IPS DF 6.9 (cell line): ENCODE measurements around the gene DZIP3.
"Not testable (repeated sequence)": the region's sequence is repeated elsewhere in the genome, so short reads cannot be mapped to it uniquely, and the experiment has no call there.

ENCODE experiments used
- DNase-seq: peaks from one replicate; pipeline ENCODE4 v3.0.0-alpha.2; 2013; ENCODE audit warnings: low read depth, low spot score
- H3K27ac ChIP-seq: one replicate; pipeline ENCODE4 v1.5.1; 2013; ENCODE audit warnings: low read length, control low read depth
- H3K27me3 ChIP-seq: 2 replicates; pipeline ENCODE4 v1.6.1; 2013; ENCODE audit warnings: mild to moderate bottlenecking, low read length; ENCODE audit not compliant: control insufficient read depth, insufficient read depth
- H3K36me3 ChIP-seq: 2 replicates; pipeline ENCODE4 v1.6.1; 2013; ENCODE audit warnings: low read length; ENCODE audit not compliant: control insufficient read depth, insufficient read depth
- H3K4me1 ChIP-seq: 2 replicates; pipeline ENCODE4 v1.6.1; 2013; ENCODE audit warnings: low read length; ENCODE audit not compliant: control insufficient read depth, insufficient read depth
- H3K4me3 ChIP-seq: 2 replicates; pipeline ENCODE4 v1.5.1; 2013; ENCODE audit warnings: mild to moderate bottlenecking, low read length
- H3K9me3 ChIP-seq: 2 replicates; pipeline ENCODE4 v1.6.1; 2013; ENCODE audit warnings: low read length, inconsistent platforms; ENCODE audit not compliant: control insufficient read depth, insufficient read depth
- WGBS: extraction: QIAGEN DNeasy Blood & Tissue Kit; methylation state at CpG from one replicate; pipeline ENCODE4 v1.1.7; 2013; ENCODE audit warnings: mixed read lengths, missing lambda C conversion rate; ENCODE audit not compliant: insufficient read length, insufficient coverage; 5-methylcytosine and 5-hydroxymethylcytosine counted together

DZIP3 gene

GRCh38 chr3:108598375-108598774 lies 8.9 kb downstream of the DZIP3 start:
- H3K27me3 ChIP-seq, result no peaks in the 10 kb centered on the region
- no CpG with 5 or more reads among the region's 5 CpGs for WGBS
- H3K4me3 ChIP-seq, result no peak overlapping the region
- H3K36me3 ChIP-seq, result no peaks in the 10 kb centered on the region
- no peak overlapping the region for H3K27ac ChIP-seq
- H3K4me1 ChIP-seq, result no peaks in the 10 kb centered on the region
- no peak for DNase-seq
- no peaks in the 10 kb centered on the region for H3K9me3 ChIP-seq

GRCh38 chr3:108599677-108600409 lies 10.3 kb downstream of the DZIP3 start:
- Histone ChIP-seq H3K36me3 (no peaks in the 10 kb centered on the region), H3K9me3 (no peaks in the 10 kb centered on the region), H3K27ac (no peak overlapping the region), H3K27me3 (no peaks in the 10 kb centered on the region), H3K4me3 (no peak overlapping the region), H3K4me1 (no peaks in the 10 kb centered on the region)
- no CpG with 5 or more reads among the region's 1 CpG for WGBS
- DNase-seq, result no peak

GRCh38 chr3:108602249-108602934 lies 12.9 kb downstream of the DZIP3 start:
- H3K4me1 ChIP-seq, result no peaks in the 10 kb centered on the region
- WGBS, result no CpG with 5 or more reads among the region's 5 CpGs
- no peaks in the 10 kb centered on the region for H3K36me3 ChIP-seq
- H3K4me3 ChIP-seq, result no peak overlapping the region
- H3K9me3 ChIP-seq, result no peaks in the 10 kb centered on the region
- no peaks in the 10 kb centered on the region for H3K27me3 ChIP-seq
- DNase-seq, result no peak
- no peak overlapping the region for H3K27ac ChIP-seq

GRCh38 chr3:108602935-108603294 lies 13.4 kb downstream of the DZIP3 start:
- no peaks in the 10 kb centered on the region for H3K27me3 ChIP-seq
- no peak overlapping the region for H3K27ac ChIP-seq
- no peak for DNase-seq
- no peak overlapping the region for H3K4me3 ChIP-seq
- no peaks in the 10 kb centered on the region for H3K9me3 ChIP-seq
- no peaks in the 10 kb centered on the region for H3K36me3 ChIP-seq
- WGBS, result no CpG with 5 or more reads among the region's 2 CpGs
- H3K4me1 ChIP-seq, result no peaks in the 10 kb centered on the region

GRCh38 chr3:108603691-108604090 lies 14.2 kb downstream of the DZIP3 start:
- Histone ChIP-seq H3K4me1 (no peaks in the 10 kb centered on the region), H3K27ac (no peak overlapping the region), H3K36me3 (no peaks in the 10 kb centered on the region), H3K27me3 (no peaks in the 10 kb centered on the region), H3K4me3 (no peak overlapping the region), H3K9me3 (no peaks in the 10 kb centered on the region)
- DNase-seq, result no peak

GRCh38 chr3:108605028-108605427 lies 15.5 kb downstream of the DZIP3 start:
- DNase-seq, result no peak
- H3K27me3 ChIP-seq, result no peaks in the 10 kb centered on the region
- no peaks in the 10 kb centered on the region for H3K9me3 ChIP-seq
- H3K36me3 ChIP-seq, result no peaks in the 10 kb centered on the region
- no peak overlapping the region for H3K4me3 ChIP-seq
- no CpG with 5 or more reads among the region's 2 CpGs for WGBS
- no peak overlapping the region for H3K27ac ChIP-seq
- no peaks in the 10 kb centered on the region for H3K4me1 ChIP-seq

- no peak for DNase-seq
- Histone ChIP-seq H3K36me3 (no peaks in the 10 kb centered on the region), H3K4me3 (no peak overlapping the region), H3K27ac (no peak overlapping the region), H3K27me3 (no peaks in the 10 kb centered on the region), H3K9me3 (no peaks in the 10 kb centered on the region), H3K4me1 (no peaks in the 10 kb centered on the region)
- no CpG with 5 or more reads among the region's 4 CpGs for WGBS
Measured at GRCh38 chr3:108605491-108605890, 16.0 kb downstream of the DZIP3 start.

- Histone ChIP-seq H3K4me1 (no peaks in the 10 kb centered on the region), H3K36me3 (no peaks in the 10 kb centered on the region), H3K27ac (no peak overlapping the region), H3K9me3 (no peaks in the 10 kb centered on the region), H3K4me3 (no peak overlapping the region), H3K27me3 (no peaks in the 10 kb centered on the region)
- no CpG with 5 or more reads among the region's 4 CpGs for WGBS
- no peak for DNase-seq
Measured at GRCh38 chr3:108608750-108609149, 19.2 kb downstream of the DZIP3 start.

- no peak for DNase-seq
Measured at GRCh38 chr3:108610651-108611050, 21.1 kb downstream of the DZIP3 start.

GRCh38 chr3:108616090-108616489 lies 26.6 kb downstream of the DZIP3 start:
- not testable (repeated sequence) for DNase-seq, H3K4me1 ChIP-seq, H3K9me3 ChIP-seq, H3K4me3 ChIP-seq, H3K27ac ChIP-seq, H3K27me3 ChIP-seq, H3K36me3 ChIP-seq
- WGBS, result no CpG with 5 or more reads among the region's 8 CpGs

More at GRCh38 chr3:108610651-108611050, 21.1 kb downstream of the DZIP3 start:
- H3K27me3 ChIP-seq, result no peaks in the 10 kb centered on the region
- H3K4me3 ChIP-seq, result no peak overlapping the region
- H3K9me3 ChIP-seq, result no peaks in the 10 kb centered on the region
- H3K36me3 ChIP-seq, result no peaks in the 10 kb centered on the region
- no peak overlapping the region for H3K27ac ChIP-seq
- H3K4me1 ChIP-seq, result no peaks in the 10 kb centered on the region
- WGBS, result no CpG with 5 or more reads among the region's 1 CpG

- no peaks in the 10 kb centered on the region; the same call in 1 of the 2 replicates for H3K36me3 ChIP-seq
- H3K27me3 ChIP-seq, result no peaks in the 10 kb centered on the region
- WGBS, result no CpG with 5 or more reads among the region's 1 CpG
- DNase-seq, result no peak
- no peak overlapping the region for H3K4me3 ChIP-seq
- no peak overlapping the region for H3K27ac ChIP-seq
- no peaks in the 10 kb centered on the region for H3K4me1 ChIP-seq
- no peaks in the 10 kb centered on the region for H3K9me3 ChIP-seq
Measured at GRCh38 chr3:108620250-108620649, 30.7 kb downstream of the DZIP3 start.
